Right lobe of liver (tissue), 6 donors: ENCODE data around the gene IGFALS. TPM values are rescaled to one million over a fixed set of nuclear protein-coding genes. Genes with fewer than 3 reads are reported as not detected.

ENCODE experiments used
- ATAC-seq, 4 donors: fragments of 200-7000 bp; cut with Tn5 transposase; one replicate each; pipeline ENCODE4 v1.9.1; 2020; ENCODE audit warnings: mild to moderate bottlenecking in 4 of 4, moderate library complexity in 4 of 4
- DNase-seq, 3 donors: peaks; one replicate each; pipeline ENCODE4 v3.0.0-alpha.2; 2020
- H3K27ac ChIP-seq, 3 donors: fragments of 200-600 bp; one replicate each; pipeline ENCODE4 v1.8.0; 2022
- H3K27me3 ChIP-seq, 2 donors: fragments of 200-600 bp; one replicate each; pipeline ENCODE4 v1.8.0; 2022
- H3K36me3 ChIP-seq, 4 donors: fragments of 200-600 bp; sonication (generic) in 1 of 4; one replicate each; pipeline versions ENCODE4 v1.5.1 to v1.8.0; 2017 to 2022; ENCODE audit warnings: control low read depth in 1 of 4
- H3K4me1 ChIP-seq, 4 donors: fragments of 200-600 bp; sonication (generic) in 1 of 4; one replicate each; pipeline versions ENCODE4 v1.5.1 to v1.8.0; 2017 to 2022; ENCODE audit warnings: control low read depth in 1 of 4
- H3K4me3 ChIP-seq, 3 donors: fragments of 200-600 bp; one replicate each; pipeline ENCODE4 v1.8.0; 2022
- H3K9me3 ChIP-seq, 4 donors: fragments of 200-600 bp; sonication (generic) in 1 of 4; one replicate each; pipeline versions ENCODE4 v1.5.1 to v1.8.0; 2017 to 2022; ENCODE audit warnings: control low read depth in 1 of 4
- CTCF ChIP-seq, 4 donors: fragments of 200-600 bp in 3 of 4; fragments of 450-650 bp in 1 of 4; IDR thresholded peaks; one replicate each; pipeline versions ENCODE4 v1.5.1 to v1.8.0; 2016 to 2022; ENCODE audit warnings: antibody characterized with exemption in 4 of 4, mild to moderate bottlenecking in 2 of 4
- POLR2A ChIP-seq: fragments of 450-650 bp; IDR thresholded peaks from one replicate; pipeline ENCODE4 v1.6.1; 2017; ENCODE audit warnings: antibody characterized with exemption, mild to moderate bottlenecking
- WGBS: methylation state at CpG from one replicate; pipeline ENCODE4 v1.1.6; 2018; ENCODE audit warnings: low coverage, low lambda C conversion rate; ENCODE audit not compliant: insufficient coverage; ENCODE audit errors: missing lambda C conversion rate; 5-methylcytosine and 5-hydroxymethylcytosine counted together
- intact Hi-C, 2 donors: fragments of 100-400 bp; cut with DNase I; formaldehyde crosslinking; loops; one replicate each; pipeline versions ENCODE4 v1.11.2 to v1.14.1; 2022
- total RNA-seq, 6 experiments: library from RNA; depleted of rRNA in 2 of 6; stranded (reverse); fragments of >200 nt in 2 of 6; fragmentation: NEBNext Ultra II Directional in 3 of 6; extraction: Animal tissue kit (Norgen Biotek cat#: 25700) in 3 of 6; gene quantifications; one replicate each; pipeline versions ENCODE4 v1.1.0 to v1.2.4, GENCODE V29; 2016 to 2023
- donor health status: DM: no; HTN: yes; CAD: no.
- donor health status: DM: no; HTN: no; CAD: no.
- donor health status: DM: no; HTN: no; CAD: no.
- donor health status: DM: no; HTN: yes; CAD: no.
- donor health status: DM: no; HTN: yes; CAD: no.

IGFALS gene
- total RNA-seq, 6 experiments from 2014 or later, result 38.7 to 124 (median 85.3) TPM

- TF ChIP-seq CTCF (IDR thresholded peaks at IDR 0.05) (no peak), POLR2A (no peak)
- no peak overlapping the region for H3K27ac ChIP-seq
- H3K36me3 ChIP-seq, result peaks cover 0 to 14% (median 7%) of the 10 kb centered on the region in 4 donors
- DNase-seq, result no peak
- peaks cover 0 to 14% (median 4%) of the 10 kb centered on the region in 4 donors for H3K4me1 ChIP-seq
- WGBS, result no CpG with 5 or more reads among the region's 6 CpGs
- no peak overlapping the region for H3K4me3 ChIP-seq
- no peaks in the 10 kb centered on the region for H3K9me3 ChIP-seq
- no peaks in the 10 kb centered on the region for H3K27me3 ChIP-seq
- intact Hi-C loops, result no loop called here
- no peak for ATAC-seq
Observed at GRCh38 chr16:1787056-1787321, 6.5 kb downstream of the IGFALS start.

GRCh38 chr16:1786242-1787055, 7.1 kb downstream of the IGFALS start:
- WGBS, result 91% methylated on average over 8 of the region's 51 CpGs
- Histone ChIP-seq H3K9me3 (no peaks in the 10 kb centered on the region), H3K4me1 (peaks cover 0 to 12% (median 5%) of the 10 kb centered on the region in 4 donors), H3K4me3 (no peak overlapping the region), H3K27me3 (no peaks in the 10 kb centered on the region), H3K27ac (no peak overlapping the region), H3K36me3 (peaks cover 0 to 14% (median 7%) of the 10 kb centered on the region in 4 donors)
- peak; percentile 19 to 56 (median 46) for DNase-seq
- intact Hi-C loops, result no loop called here
- TF ChIP-seq CTCF (IDR thresholded peaks at IDR 0.05) (no peak), POLR2A (no peak)
- ATAC-seq, result no peak

GRCh38 chr16:1785846-1786170, 7.7 kb downstream of the IGFALS start:
- peaks cover 0 to 14% (median 5%) of the 10 kb centered on the region in 4 donors for H3K36me3 ChIP-seq

GRCh38 chr16:1784977-1785845, 8.3 kb downstream of the IGFALS start:
- no peaks in the 10 kb centered on the region for H3K27me3 ChIP-seq
- H3K9me3 ChIP-seq, result no peaks in the 10 kb centered on the region
- H3K4me3 ChIP-seq, result no peak overlapping the region
- peaks cover 0 to 23% (median 7%) of the 10 kb centered on the region in 4 donors for H3K4me1 ChIP-seq
- no peak overlapping the region for H3K27ac ChIP-seq
- TF ChIP-seq POLR2A (no peak), CTCF (IDR thresholded peaks at IDR 0.05) (no peak)
- 90% methylated on average over 14 of the region's 26 CpGs for WGBS
- intact Hi-C loops, result no loop called here
- DNase-seq (peak in 1 of 3 donors; percentile 14), ATAC-seq (no peak)
- H3K36me3 ChIP-seq, result peaks cover 0 to 10% (median 5%) of the 10 kb centered on the region in 4 donors

More at GRCh38 chr16:1785846-1786170, 7.7 kb downstream of the IGFALS start:
- 41% methylated on average over 2 of the region's 14 CpGs for WGBS
- peaks cover 0 to 17% (median 6%) of the 10 kb centered on the region in 4 donors for H3K4me1 ChIP-seq
- H3K27me3 ChIP-seq, result no peaks in the 10 kb centered on the region
- ATAC-seq, result no peak
- no peak overlapping the region for H3K27ac ChIP-seq
- DNase-seq, result peak in 1 of 3 donors; percentile 19
- intact Hi-C loops, result no loop called here
- H3K9me3 ChIP-seq, result no peaks in the 10 kb centered on the region
- TF ChIP-seq POLR2A (no peak), CTCF (IDR thresholded peaks at IDR 0.05) (no peak)
- H3K4me3 ChIP-seq, result no peak overlapping the region
